ENCODE results near the gene KCNN4.
"Not testable (repeated sequence)": the region's sequence is repeated elsewhere in the genome, so short reads cannot be mapped to it uniquely, and the experiment has no call there.

The KCNN4 gene

GRCh38 chr19:43782689-43783231 is 2.0 kb upstream of the KCNN4 start:
- Histone ChIP-seq H3K4me1 (ENCODE audit: control insufficient read depth, insufficient read depth, low read length) (no peaks in the 10 kb centered on the region; the same call in 1 of the 2 replicates), H3K36me3 (ENCODE audit: control insufficient read depth, insufficient read depth, low read length) (no peaks in the 10 kb centered on the region), H3K27me3 (ENCODE audit: control insufficient read depth, insufficient read depth, low read length) (no peaks in the 10 kb centered on the region), H3K27ac (ENCODE audit: low read length) (no peak overlapping the region), H3K4me3 (ENCODE audit: low read length) (no peak overlapping the region), H3K9me3 (ENCODE audit: control insufficient read depth, insufficient read depth, low read length) (no peaks in the 10 kb centered on the region)
- DNase-seq (ENCODE audit: low read depth, low spot score), result no peak
- no CpG with 5 or more reads among the region's 24 CpGs for WGBS (ENCODE audit: insufficient coverage, insufficient read length)

GRCh38 chr19:43782311-43782660 is 1.5 kb upstream of the KCNN4 start:
- no peak overlapping the region for H3K27ac ChIP-seq (ENCODE audit: low read length)
- no peaks in the 10 kb centered on the region for H3K9me3 ChIP-seq (ENCODE audit: control insufficient read depth, insufficient read depth, low read length)
- H3K4me3 ChIP-seq (ENCODE audit: low read length), result no peak overlapping the region
- no peaks in the 10 kb centered on the region for H3K27me3 ChIP-seq (ENCODE audit: control insufficient read depth, insufficient read depth, low read length)
- DNase-seq (ENCODE audit: low read depth, low spot score), result no peak
- WGBS (ENCODE audit: insufficient coverage, insufficient read length), result 100% methylated on average over 2 of the region's 8 CpGs
- H3K4me1 ChIP-seq (ENCODE audit: control insufficient read depth, insufficient read depth, low read length), result no peaks in the 10 kb centered on the region; the same call in 1 of the 2 replicates
- no peaks in the 10 kb centered on the region for H3K36me3 ChIP-seq (ENCODE audit: control insufficient read depth, insufficient read depth, low read length)

DNA sequence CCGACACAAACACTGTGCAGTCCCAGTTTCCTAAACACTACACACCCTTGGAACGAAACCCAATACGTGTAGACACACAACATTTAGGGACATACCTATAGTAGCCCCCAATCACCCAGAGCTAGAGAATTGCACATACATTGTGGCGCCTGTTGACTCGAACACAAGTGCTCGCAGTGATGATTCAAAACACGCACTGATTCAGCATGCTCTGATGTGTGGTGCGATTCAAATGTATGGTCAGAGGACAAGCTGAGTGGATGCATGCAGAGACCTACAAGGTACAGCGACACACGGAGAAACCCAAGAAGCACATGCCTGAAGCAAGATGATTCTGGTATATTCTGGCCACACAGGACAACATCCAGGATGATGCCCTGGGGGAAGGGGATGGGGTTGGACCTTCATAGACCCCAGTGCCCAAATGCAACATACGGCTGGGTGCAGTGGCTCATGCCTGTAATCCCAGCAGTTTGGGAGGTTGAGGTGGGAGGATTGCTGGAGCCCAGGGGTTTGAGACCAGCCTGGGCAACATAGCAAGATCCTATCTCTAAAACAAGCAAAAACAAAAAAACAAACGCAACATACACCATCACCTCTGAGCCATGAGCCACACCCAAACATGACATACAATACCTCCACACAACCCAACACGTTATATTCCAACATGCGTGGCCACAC is 997 bp upstream of the KCNN4 start:
- WGBS (ENCODE audit: insufficient coverage, insufficient read length), result 100% methylated on average over 2 of the region's 14 CpGs
- H3K4me3 ChIP-seq (ENCODE audit: low read length), result no peak overlapping the region
- no peak overlapping the region for H3K27ac ChIP-seq (ENCODE audit: low read length)

DNA sequence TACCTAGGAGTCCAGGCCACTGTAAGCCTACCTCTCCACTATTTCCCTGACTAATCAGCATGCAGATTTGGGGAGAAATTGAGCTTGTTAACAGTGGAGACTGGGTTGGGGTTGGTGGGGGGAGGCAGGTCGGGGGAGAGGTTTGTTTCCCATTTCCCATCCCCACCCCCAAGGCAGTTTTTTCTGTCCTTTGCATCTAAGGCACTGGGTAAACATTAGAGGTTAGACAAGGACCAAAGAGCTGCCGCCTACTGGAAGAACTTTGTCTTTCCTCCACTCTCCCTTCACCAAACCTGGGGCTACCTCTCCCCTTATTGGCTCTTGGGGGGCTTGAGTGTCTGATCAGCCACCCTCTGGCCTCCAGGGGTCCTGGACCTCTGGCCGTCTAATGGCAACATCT is 953 bp downstream of the KCNN4 start:
- no CpG with 5 or more reads among the region's 3 CpGs for WGBS (ENCODE audit: insufficient coverage, insufficient read length)
- Histone ChIP-seq H3K27ac (ENCODE audit: low read length) (no peak overlapping the region), H3K4me3 (ENCODE audit: low read length) (no peak overlapping the region), H3K4me1 (ENCODE audit: control insufficient read depth, insufficient read depth, low read length) (peaks cover 1% of the 10 kb centered on the region; the same call in 1 of the 2 replicates), H3K27me3 (ENCODE audit: control insufficient read depth, insufficient read depth, low read length) (peaks cover under 1% of the 10 kb centered on the region; the same call in 1 of the 2 replicates), H3K36me3 (ENCODE audit: control insufficient read depth, insufficient read depth, low read length) (no peaks in the 10 kb centered on the region), H3K9me3 (ENCODE audit: control insufficient read depth, insufficient read depth, low read length) (no peaks in the 10 kb centered on the region)
- DNase-seq (ENCODE audit: low read depth, low spot score), result no peak

More for the DNA sequence above, 997 bp upstream of the KCNN4 start:
- no peaks in the 10 kb centered on the region for H3K9me3 ChIP-seq (ENCODE audit: control insufficient read depth, insufficient read depth, low read length)
- H3K4me1 ChIP-seq (ENCODE audit: control insufficient read depth, insufficient read depth, low read length), result no peaks in the 10 kb centered on the region; the same call in 1 of the 2 replicates
- no peaks in the 10 kb centered on the region for H3K27me3 ChIP-seq (ENCODE audit: control insufficient read depth, insufficient read depth, low read length)
- H3K36me3 ChIP-seq (ENCODE audit: control insufficient read depth, insufficient read depth, low read length), result no peaks in the 10 kb centered on the region
- DNase-seq (ENCODE audit: low read depth, low spot score), result no peak

- Histone ChIP-seq H3K9me3 (ENCODE audit: control insufficient read depth, insufficient read depth, low read length) (no peaks in the 10 kb centered on the region), H3K4me3 (ENCODE audit: low read length) (no peak overlapping the region), H3K27me3 (ENCODE audit: control insufficient read depth, insufficient read depth, low read length) (peaks cover 3% of the 10 kb centered on the region; the same call in 1 of the 2 replicates), H3K27ac (ENCODE audit: low read length) (no peak overlapping the region), H3K36me3 (ENCODE audit: control insufficient read depth, insufficient read depth, low read length) (no peaks in the 10 kb centered on the region), H3K4me1 (ENCODE audit: control insufficient read depth, insufficient read depth, low read length) (peaks cover 1% of the 10 kb centered on the region; the same call in 1 of the 2 replicates)
- DNase-seq (ENCODE audit: low read depth, low spot score), result no peak
- WGBS (ENCODE audit: insufficient coverage, insufficient read length), result no CpG with 5 or more reads among the region's 16 CpGs
Measured at GRCh38 chr19:43779147-43779819, 1.5 kb downstream of the KCNN4 start.

DNA sequence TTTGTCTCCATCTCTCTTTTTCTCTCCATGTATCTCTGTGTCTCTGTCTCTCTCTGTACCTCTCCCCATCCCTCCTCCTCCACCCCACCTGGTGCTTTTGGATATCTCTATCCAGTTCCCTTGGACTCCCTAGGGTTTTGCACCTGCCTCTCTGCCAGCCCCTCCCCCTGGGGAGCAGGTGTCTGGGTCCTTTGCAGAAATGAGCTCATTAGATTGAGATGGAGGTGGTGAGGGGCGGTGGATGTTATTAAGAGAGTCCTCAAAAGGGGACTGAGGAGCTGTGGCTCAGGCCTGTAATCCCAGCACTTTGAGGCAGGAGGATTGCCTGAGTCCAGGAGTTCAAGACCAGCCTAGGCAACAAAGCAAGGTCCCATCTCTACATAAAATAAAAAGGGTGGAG is 2.1 kb downstream of the KCNN4 start:
- Histone ChIP-seq H3K4me3 (ENCODE audit: low read length) (no peak overlapping the region), H3K27ac (ENCODE audit: low read length) (no peak overlapping the region), H3K4me1 (ENCODE audit: control insufficient read depth, insufficient read depth, low read length) (peaks cover 1% of the 10 kb centered on the region; the same call in 1 of the 2 replicates), H3K36me3 (ENCODE audit: control insufficient read depth, insufficient read depth, low read length) (no peaks in the 10 kb centered on the region), H3K9me3 (ENCODE audit: control insufficient read depth, insufficient read depth, low read length) (no peaks in the 10 kb centered on the region), H3K27me3 (ENCODE audit: control insufficient read depth, insufficient read depth, low read length) (peaks cover 4% of the 10 kb centered on the region; the same call in 1 of the 2 replicates)
- WGBS (ENCODE audit: insufficient coverage, insufficient read length), result no CpG with 5 or more reads among the region's 1 CpG
- no peak for DNase-seq (ENCODE audit: low read depth, low spot score)

- H3K27me3 ChIP-seq (ENCODE audit: control insufficient read depth, insufficient read depth, low read length), result peaks cover 11% of the 10 kb centered on the region; the same call in 1 of the 2 replicates
- no peak overlapping the region for H3K4me3 ChIP-seq (ENCODE audit: low read length)
- no peaks in the 10 kb centered on the region for H3K36me3 ChIP-seq (ENCODE audit: control insufficient read depth, insufficient read depth, low read length)
- H3K4me1 ChIP-seq (ENCODE audit: control insufficient read depth, insufficient read depth, low read length), result peaks cover 1% of the 10 kb centered on the region; the same call in 1 of the 2 replicates
- no CpG with 5 or more reads among the region's 4 CpGs for WGBS (ENCODE audit: insufficient coverage, insufficient read length)
- DNase-seq (ENCODE audit: low read depth, low spot score), result no peak
- H3K9me3 ChIP-seq (ENCODE audit: control insufficient read depth, insufficient read depth, low read length), result no peaks in the 10 kb centered on the region
- no peak overlapping the region for H3K27ac ChIP-seq (ENCODE audit: low read length)
Measured at GRCh38 chr19:43777163-43777695, 3.5 kb downstream of the KCNN4 start.

- H3K36me3 ChIP-seq (ENCODE audit: control insufficient read depth, insufficient read depth, low read length), result no peaks in the 10 kb centered on the region
- H3K4me1 ChIP-seq (ENCODE audit: control insufficient read depth, insufficient read depth, low read length), result peaks cover 1% of the 10 kb centered on the region; the same call in 1 of the 2 replicates
- no peaks in the 10 kb centered on the region for H3K9me3 ChIP-seq (ENCODE audit: control insufficient read depth, insufficient read depth, low read length)
- no peak overlapping the region for H3K4me3 ChIP-seq (ENCODE audit: low read length)
- H3K27ac ChIP-seq (ENCODE audit: low read length), result no peak overlapping the region
- H3K27me3 ChIP-seq (ENCODE audit: control insufficient read depth, insufficient read depth, low read length), result peaks cover 11% of the 10 kb centered on the region; the same call in 1 of the 2 replicates
- no peak for DNase-seq (ENCODE audit: low read depth, low spot score)
- WGBS (ENCODE audit: insufficient coverage, insufficient read length), result no CpG with 5 or more reads among the region's 11 CpGs
Measured at GRCh38 chr19:43776286-43776685, 4.5 kb downstream of the KCNN4 start.

- no peaks in the 10 kb centered on the region for H3K36me3 ChIP-seq (ENCODE audit: control insufficient read depth, insufficient read depth, low read length)
- DNase-seq (ENCODE audit: low read depth, low spot score), result no peak
- H3K9me3 ChIP-seq (ENCODE audit: control insufficient read depth, insufficient read depth, low read length), result no peaks in the 10 kb centered on the region
- H3K4me3 ChIP-seq (ENCODE audit: low read length), result no peak overlapping the region
- no CpG with 5 or more reads among the region's 7 CpGs for WGBS (ENCODE audit: insufficient coverage, insufficient read length)
- H3K4me1 ChIP-seq (ENCODE audit: control insufficient read depth, insufficient read depth, low read length), result peaks cover 1% of the 10 kb centered on the region; the same call in 1 of the 2 replicates
- no peak overlapping the region for H3K27ac ChIP-seq (ENCODE audit: low read length)
- peaks cover 11% of the 10 kb centered on the region; the same call in 1 of the 2 replicates for H3K27me3 ChIP-seq (ENCODE audit: control insufficient read depth, insufficient read depth, low read length)
Measured at GRCh38 chr19:43775299-43775890, 5.4 kb downstream of the KCNN4 start.

GRCh38 chr19:43774940-43775258 is 5.9 kb downstream of the KCNN4 start:
- not testable (repeated sequence) for H3K36me3 ChIP-seq (ENCODE audit: control insufficient read depth, insufficient read depth, low read length); H3K4me3 ChIP-seq (ENCODE audit: low read length); H3K9me3 ChIP-seq (ENCODE audit: control insufficient read depth, insufficient read depth, low read length); DNase-seq (ENCODE audit: low read depth, low spot score); H3K27ac ChIP-seq (ENCODE audit: low read length); H3K4me1 ChIP-seq (ENCODE audit: control insufficient read depth, insufficient read depth, low read length)
- peaks cover 11% of the 10 kb centered on the region; the same call in 1 of the 2 replicates for H3K27me3 ChIP-seq (ENCODE audit: control insufficient read depth, insufficient read depth, low read length)
- WGBS (ENCODE audit: insufficient coverage, insufficient read length), result no CpG with 5 or more reads among the region's 11 CpGs
